SK-N-SH treated with all-trans-retinoic acid at 6 μM for 48 hours (cell line): Measurements from ENCODE around the gene IQSEC1.

Experiments used
- CSDC2 ChIP-seq: fragments of 250-450 bp; sonication (Bioruptor Pico); IDR thresholded peaks from 2 replicates; pipeline ENCODE4 v1.5.0; 2020; ENCODE audit warnings: mild to moderate bottlenecking, moderate library complexity
- GLIS3 ChIP-seq: fragments of 250-450 bp; sonication (Bioruptor Pico); IDR thresholded peaks from 2 replicates; pipeline ENCODE4 v1.5.0; 2020; ENCODE audit warnings: mild to moderate bottlenecking, moderate library complexity
- PATZ1 ChIP-seq: fragments of 250-450 bp; sonication (Bioruptor Pico); IDR thresholded peaks from 2 replicates; pipeline ENCODE4 v1.8.0; 2020; ENCODE audit warnings: mild to moderate bottlenecking, moderate library complexity, borderline replicate concordance
- POU6F1 ChIP-seq: fragments of 250-450 bp; sonication (Bioruptor Pico); IDR thresholded peaks from 2 replicates; pipeline ENCODE4 v1.8.0; 2021; ENCODE audit warnings: low read depth, mild to moderate bottlenecking, moderate library complexity, borderline replicate concordance
- PPARA ChIP-seq: fragments of 250-450 bp; sonication (Bioruptor Pico); IDR thresholded peaks from 2 replicates; pipeline ENCODE4 v1.5.0; 2020; ENCODE audit warnings: mild to moderate bottlenecking, borderline replicate concordance
- RARB ChIP-seq: fragments of 250-450 bp; sonication (Bioruptor Pico); IDR thresholded peaks from 2 replicates; pipeline ENCODE4 v1.8.0; 2021; ENCODE audit warnings: mild to moderate bottlenecking, moderate library complexity
- TCF4 ChIP-seq: fragments of 250-450 bp; sonication (Bioruptor Pico); IDR thresholded peaks from 2 replicates; pipeline ENCODE4 v1.8.0; 2021; ENCODE audit warnings: mild to moderate bottlenecking, moderate library complexity, borderline replicate concordance
- TOX ChIP-seq: fragments of 250-450 bp; sonication (Bioruptor Pico); IDR thresholded peaks from 2 replicates; pipeline ENCODE4 v1.8.0; 2021; ENCODE audit warnings: mild to moderate bottlenecking, moderate library complexity, borderline replicate concordance
- TSHZ2 ChIP-seq: fragments of 250-450 bp; sonication (Bioruptor Pico); IDR thresholded peaks from 2 replicates; pipeline ENCODE4 v1.5.0; 2020; ENCODE audit warnings: mild to moderate bottlenecking, moderate library complexity

- no peak for TF ChIP-seq RARB (CRISPR knock-in tag)
- no peak for TF ChIP-seq CSDC2 (CRISPR knock-in tag)
- no peak for TF ChIP-seq PPARA (CRISPR knock-in tag)
- TF ChIP-seq TCF4 (CRISPR knock-in tag), result no peak
- no peak for TF ChIP-seq PATZ1
- no peak for TF ChIP-seq TOX (CRISPR knock-in tag)
- TF ChIP-seq GLIS3, result no peak
- TF ChIP-seq POU6F1, result no peak
- no peak for TF ChIP-seq TSHZ2
Observed at GRCh38 chr3:12999147-13000140, 73.8 kb downstream of the IQSEC1 start.
